Measurements from ENCODE around the gene MACROD1.

DNA sequence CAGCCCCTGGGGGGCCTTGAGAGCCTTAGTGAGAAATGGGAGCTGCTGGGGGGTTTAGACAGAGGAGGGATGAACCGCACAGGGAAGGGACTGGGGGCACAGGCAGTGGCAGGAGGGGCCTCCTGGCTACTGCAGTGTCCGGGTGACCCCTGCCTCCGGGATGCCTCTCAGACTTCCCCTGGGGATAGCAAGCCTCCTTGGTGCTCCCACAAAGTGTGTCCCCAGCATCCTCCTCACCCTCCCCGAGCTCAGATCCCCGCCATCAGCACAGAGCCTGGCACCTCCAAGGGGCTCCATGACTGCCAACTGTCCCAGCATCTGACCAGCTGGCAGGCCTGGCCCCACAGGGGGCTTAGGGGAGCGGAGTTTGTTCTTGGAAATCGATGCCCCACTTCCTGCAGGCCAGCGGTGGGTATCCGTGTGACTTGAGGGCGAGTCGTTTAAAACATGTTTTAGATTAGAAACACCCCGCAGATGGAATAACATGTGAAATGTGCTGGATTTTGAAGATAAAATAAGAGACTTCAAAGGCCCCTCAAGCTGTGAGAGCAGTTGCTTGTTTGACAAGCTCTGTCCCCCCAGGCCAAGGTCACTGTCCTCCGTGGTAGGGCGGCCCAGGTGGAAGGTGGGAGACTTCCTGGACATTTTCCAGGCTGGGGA is 143.7 kb downstream of the MACROD1 start:
- TF ChIP-seq CTCF (IDR thresholded peaks at IDR 0.05), result no peak
- no peak for TF ChIP-seq POLR2A (IDR thresholded peaks at IDR 0.05)
